H1 (cell line): ENCODE measurements around the gene SLC6A3.

Experiments used
- ATF2 ChIP-seq: IDR thresholded peaks from 2 replicates; pipeline ENCODE4 v1.6.1; 2012; ENCODE audit warnings: low read length, inconsistent platforms
- CHD2 ChIP-seq: IDR thresholded peaks from 2 replicates; pipeline ENCODE4 v1.6.1; 2012; ENCODE audit warnings: low read length, improper control_type of control experiment
- JUN ChIP-seq: IDR thresholded peaks from 2 replicates; pipeline ENCODE4 v1.6.1; 2011; ENCODE audit warnings: low read depth, mild to moderate bottlenecking, improper control_type of control experiment, low read length
- POLR2A ChIP-seq, 2 experiments: IDR thresholded peaks; 1 replicate in 1 of 2; 2 replicates in 1 of 2; pipeline ENCODE4 v1.6.1; 2011; ENCODE audit warnings: low read depth in 2 of 2, low read length in 2 of 2, mild to moderate bottlenecking in 2 of 2; ENCODE audit errors: control extremely low read depth in 1 of 2
- POLR2AphosphoS5 ChIP-seq: IDR thresholded peaks from 2 replicates; pipeline ENCODE4 v1.6.1; 2011; ENCODE audit warnings: low read depth, low read length
- TCF12 ChIP-seq: IDR thresholded peaks from 2 replicates; pipeline ENCODE4 v1.6.1; 2011; ENCODE audit warnings: low read depth, mild to moderate bottlenecking, low read length
- TF ChIP-seq, protein P1 (sequence below), 3 experiments: IDR thresholded peaks; 1 replicate in 2 of 3; 2 replicates in 1 of 3; pipeline versions ENCODE4 v1.5.1 to v1.6.1; 2011; ENCODE audit warnings: low read length in 3 of 3, mild to moderate bottlenecking in 3 of 3, inconsistent platforms in 2 of 3, low read depth in 1 of 3, moderate library complexity in 1 of 3; ENCODE audit not compliant: insufficient read depth in 1 of 3; ENCODE audit errors: control extremely low read depth in 1 of 3

DNA sequence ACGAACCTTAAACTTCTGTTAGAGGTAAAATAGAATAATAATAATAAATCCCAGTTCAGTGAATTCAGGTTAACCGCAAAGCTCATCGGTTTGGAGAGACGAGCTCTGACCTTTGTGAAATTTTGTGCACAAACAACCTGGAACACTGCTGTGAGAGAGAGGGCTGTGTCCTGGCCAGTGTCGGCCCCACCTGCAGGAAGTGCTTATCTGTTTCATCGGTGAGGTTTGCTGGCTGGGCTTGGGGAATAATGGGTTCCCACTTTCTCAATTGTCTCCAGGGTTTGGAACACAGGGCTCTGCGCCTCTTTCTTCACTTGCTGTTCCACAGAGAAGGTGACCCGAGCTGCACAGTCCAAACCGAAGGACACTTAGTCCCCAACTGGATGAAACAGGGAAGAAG is 81.0 kb downstream of the SLC6A3 start:
- TF ChIP-seq, protein P1, sequence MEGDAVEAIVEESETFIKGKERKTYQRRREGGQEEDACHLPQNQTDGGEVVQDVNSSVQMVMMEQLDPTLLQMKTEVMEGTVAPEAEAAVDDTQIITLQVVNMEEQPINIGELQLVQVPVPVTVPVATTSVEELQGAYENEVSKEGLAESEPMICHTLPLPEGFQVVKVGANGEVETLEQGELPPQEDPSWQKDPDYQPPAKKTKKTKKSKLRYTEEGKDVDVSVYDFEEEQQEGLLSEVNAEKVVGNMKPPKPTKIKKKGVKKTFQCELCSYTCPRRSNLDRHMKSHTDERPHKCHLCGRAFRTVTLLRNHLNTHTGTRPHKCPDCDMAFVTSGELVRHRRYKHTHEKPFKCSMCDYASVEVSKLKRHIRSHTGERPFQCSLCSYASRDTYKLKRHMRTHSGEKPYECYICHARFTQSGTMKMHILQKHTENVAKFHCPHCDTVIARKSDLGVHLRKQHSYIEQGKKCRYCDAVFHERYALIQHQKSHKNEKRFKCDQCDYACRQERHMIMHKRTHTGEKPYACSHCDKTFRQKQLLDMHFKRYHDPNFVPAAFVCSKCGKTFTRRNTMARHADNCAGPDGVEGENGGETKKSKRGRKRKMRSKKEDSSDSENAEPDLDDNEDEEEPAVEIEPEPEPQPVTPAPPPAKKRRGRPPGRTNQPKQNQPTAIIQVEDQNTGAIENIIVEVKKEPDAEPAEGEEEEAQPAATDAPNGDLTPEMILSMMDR (IDR thresholded peaks at IDR 0.05; ENCODE audit: control extremely low read depth in 1 of 3, insufficient read depth in 1 of 3, low read depth in 1 of 3, low read length in 3 of 3): no peak
- TF ChIP-seq TCF12 (no peak), POLR2A (IDR thresholded peaks at IDR 0.05; ENCODE audit: control extremely low read depth in 1 of 2, low read depth in 2 of 2, low read length in 2 of 2) (no peak), POLR2AphosphoS5 (no peak), CHD2 (no peak), ATF2 (no peak), JUN (no peak)
